Loucy (cell line): ENCODE data around the gene PLD5.

ENCODE experiments used
- H2AFZ ChIP-seq: fragments of 200-600 bp; sonication (generic); 2 replicates; pipeline ENCODE4 v1.6.0; 2016; ENCODE audit warnings: antibody characterized with exemption, mild to moderate bottlenecking, low read length, moderate library complexity
- H3F3A ChIP-seq: fragments of 200-600 bp; 2 replicates; pipeline ENCODE4 v1.6.0; 2016; ENCODE audit warnings: antibody characterized with exemption, low read depth, mild to moderate bottlenecking
- H3K27me3 ChIP-seq: fragments of 200-600 bp; sonication (generic); 2 replicates; pipeline ENCODE4 v1.6.1; 2014; ENCODE audit warnings: low read length, mild to moderate bottlenecking; ENCODE audit not compliant: insufficient read depth, poor library complexity, severe bottlenecking
- H3K36me3 ChIP-seq: fragments of 200-600 bp; sonication (generic); 2 replicates; pipeline ENCODE4 v1.6.1; 2016; ENCODE audit warnings: low read length; ENCODE audit not compliant: insufficient read depth
- H3K4me1 ChIP-seq: fragments of 200-600 bp; sonication (generic); 2 replicates; pipeline ENCODE4 v1.5.1; 2014; ENCODE audit warnings: low read length, mild to moderate bottlenecking; ENCODE audit not compliant: insufficient read depth, poor library complexity, severe bottlenecking
- H3K4me2 ChIP-seq: fragments of 200-600 bp; sonication (generic); 2 replicates; pipeline ENCODE4 v1.6.0; 2014; ENCODE audit warnings: antibody characterized with exemption, low read length, low read depth, mild to moderate bottlenecking; ENCODE audit not compliant: poor library complexity, severe bottlenecking
- H3K4me3 ChIP-seq: fragments of 200-600 bp; sonication (generic); 2 replicates; pipeline ENCODE4 v1.5.1; 2014; ENCODE audit warnings: low read length, mild to moderate bottlenecking, mixed read lengths; ENCODE audit not compliant: poor library complexity, severe bottlenecking
- H3K79me2 ChIP-seq: fragments of 200-600 bp; sonication (generic); 2 replicates; pipeline ENCODE4 v1.6.1; 2014; ENCODE audit warnings: low read length; ENCODE audit not compliant: insufficient read depth
- H3K9ac ChIP-seq: fragments of 200-600 bp; sonication (generic); 2 replicates; pipeline ENCODE4 v1.6.0; 2014; ENCODE audit warnings: mild to moderate bottlenecking, low read depth, low read length, moderate library complexity; ENCODE audit not compliant: poor library complexity, severe bottlenecking
- H3K9me2 ChIP-seq: fragments of 200-600 bp; sonication (generic); replicated peaks from 2 replicates; pipeline ENCODE4 v1.6.1; 2016; ENCODE audit warnings: low read depth, low read length, mixed read lengths
- H3K9me3 ChIP-seq: fragments of 200-600 bp; sonication (generic); 2 replicates; pipeline ENCODE4 v1.6.1; 2014; ENCODE audit warnings: mild to moderate bottlenecking, antibody characterized with exemption, low read length, low read depth; ENCODE audit not compliant: insufficient read depth
- H4K20me1 ChIP-seq: fragments of 200-600 bp; sonication (generic); 2 replicates; pipeline ENCODE4 v1.6.0; 2014; ENCODE audit warnings: antibody characterized with exemption, low read length, mild to moderate bottlenecking; ENCODE audit not compliant: insufficient read depth, poor library complexity, severe bottlenecking
- CTCF ChIP-seq: fragments of 200-600 bp; sonication (generic); conservative IDR thresholded peaks from 2 replicates; pipeline ENCODE4 v1.5.1; 2014; ENCODE audit warnings: mild to moderate bottlenecking, antibody characterized with exemption, low read length
- EZH2phosphoT487 ChIP-seq: fragments of 200-600 bp; IDR thresholded peaks from 2 replicates; pipeline ENCODE4 v1.6.1; 2018; ENCODE audit warnings: antibody characterized with exemption, mild to moderate bottlenecking, moderate library complexity, borderline replicate concordance

PLD5 gene

DNA sequence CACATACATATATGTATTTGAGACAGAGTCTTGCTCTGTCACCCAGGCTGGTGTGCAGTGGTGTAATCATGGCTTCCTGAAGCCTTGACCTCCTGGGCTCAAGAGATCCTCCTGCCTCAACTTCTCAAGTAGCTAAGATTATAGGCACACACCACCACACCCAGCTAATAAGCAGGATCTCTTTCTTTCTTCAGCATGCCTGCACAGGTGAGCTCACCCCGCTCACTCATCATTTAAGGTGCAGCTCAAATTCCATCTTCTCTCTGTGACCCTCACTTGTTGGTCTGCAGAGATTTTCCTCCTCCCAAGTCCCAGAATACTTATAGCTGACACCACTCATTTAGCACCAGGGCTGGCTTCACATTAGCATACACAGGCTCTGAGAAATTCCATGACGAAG, 316.5 kb downstream of the PLD5 start:
- Histone ChIP-seq H3K27me3 (no peaks in the 10 kb centered on the region), H3K9ac (no peak overlapping the region), H3K4me3 (no peak overlapping the region), H3K9me3 (no peaks in the 10 kb centered on the region; the same call in 1 of the 2 replicates), H3K4me2 (no peak overlapping the region), H3K4me1 (no peaks in the 10 kb centered on the region), H3F3A (no peaks in the 10 kb centered on the region), H3K9me2 (no peaks in the 10 kb centered on the region), H4K20me1 (no peaks in the 10 kb centered on the region), H3K36me3 (no peaks in the 10 kb centered on the region), H3K79me2 (no peaks in the 10 kb centered on the region), H2AFZ (no peak overlapping the region)
- TF ChIP-seq EZH2phosphoT487, result no peak
- TF ChIP-seq CTCF, result no peak

- Histone ChIP-seq H3K9me3 (no peaks in the 10 kb centered on the region; the same call in 1 of the 2 replicates), H2AFZ (no peak overlapping the region), H3K4me3 (no peak overlapping the region), H3K4me1 (no peaks in the 10 kb centered on the region), H3F3A (no peaks in the 10 kb centered on the region), H3K79me2 (no peaks in the 10 kb centered on the region), H3K9me2 (no peaks in the 10 kb centered on the region), H3K36me3 (no peaks in the 10 kb centered on the region), H3K9ac (no peak overlapping the region), H3K4me2 (no peak overlapping the region), H3K27me3 (no peaks in the 10 kb centered on the region), H4K20me1 (no peaks in the 10 kb centered on the region)
- TF ChIP-seq CTCF (no peak), EZH2phosphoT487 (no peak)
Measured at GRCh38 chr1:242206994-242207393, 317.5 kb downstream of the PLD5 start.

DNA sequence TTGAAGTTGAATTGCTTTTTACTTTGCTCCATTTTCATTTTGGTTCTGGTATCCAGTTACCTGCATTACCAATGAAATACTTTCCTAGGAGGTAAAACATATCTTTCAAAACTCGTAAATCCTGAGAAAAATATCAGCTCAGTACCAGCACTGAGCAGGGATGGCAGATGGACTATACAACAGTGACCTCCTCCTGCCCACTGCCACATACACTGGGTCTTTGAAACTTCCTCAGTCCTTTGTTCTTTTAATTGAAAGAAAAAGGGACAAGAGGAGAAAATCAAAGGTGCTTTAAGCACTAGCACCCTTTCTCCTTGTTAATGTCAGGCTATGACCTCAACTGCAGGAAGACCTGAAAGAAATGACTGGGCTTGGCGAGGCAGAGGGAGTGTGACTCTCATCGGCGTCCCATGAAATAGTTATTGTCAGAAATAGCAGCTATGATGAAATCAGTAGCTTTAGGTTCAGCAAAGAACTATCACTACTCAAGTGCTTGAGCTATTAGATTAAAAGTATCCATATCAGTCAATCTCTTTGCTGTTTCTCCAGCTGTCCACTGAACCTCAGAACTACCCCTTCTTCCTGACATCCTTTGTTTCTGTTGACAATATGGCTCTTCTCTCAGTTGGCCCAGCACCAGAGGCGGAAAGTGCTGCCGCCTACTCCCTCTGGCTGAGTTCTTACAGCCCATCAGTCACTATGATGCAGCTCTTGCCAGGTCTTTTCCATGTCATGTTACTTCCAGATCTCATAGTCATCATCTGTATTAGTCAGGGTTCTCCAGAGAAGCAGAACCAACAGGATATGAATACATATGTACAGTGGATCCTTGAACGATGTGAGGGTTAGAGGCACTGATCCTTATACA, 318.6 kb downstream of the PLD5 start:
- no peak overlapping the region for H2AFZ ChIP-seq
- no peaks in the 10 kb centered on the region for H3F3A ChIP-seq
- H3K9me2 ChIP-seq, result no peaks in the 10 kb centered on the region
- H3K36me3 ChIP-seq, result no peaks in the 10 kb centered on the region
- H3K4me3 ChIP-seq, result no peak overlapping the region
- no peak overlapping the region for H3K9ac ChIP-seq
- H3K9me3 ChIP-seq, result no peaks in the 10 kb centered on the region
- no peaks in the 10 kb centered on the region for H4K20me1 ChIP-seq
- TF ChIP-seq CTCF, result no peak
- no peak for TF ChIP-seq EZH2phosphoT487
- no peaks in the 10 kb centered on the region for H3K27me3 ChIP-seq
- no peak overlapping the region for H3K4me2 ChIP-seq
- no peaks in the 10 kb centered on the region for H3K79me2 ChIP-seq
- no peaks in the 10 kb centered on the region for H3K4me1 ChIP-seq
